GM19240 (cell line): ENCODE results near the gene CDKN1A.

ENCODE experiments used
- DNase-seq: peaks from one replicate; pipeline ENCODE4 v3.0.0; 2011; ENCODE audit warnings: low spot score; ENCODE audit not compliant: insufficient read length

CDKN1A gene

DNA sequence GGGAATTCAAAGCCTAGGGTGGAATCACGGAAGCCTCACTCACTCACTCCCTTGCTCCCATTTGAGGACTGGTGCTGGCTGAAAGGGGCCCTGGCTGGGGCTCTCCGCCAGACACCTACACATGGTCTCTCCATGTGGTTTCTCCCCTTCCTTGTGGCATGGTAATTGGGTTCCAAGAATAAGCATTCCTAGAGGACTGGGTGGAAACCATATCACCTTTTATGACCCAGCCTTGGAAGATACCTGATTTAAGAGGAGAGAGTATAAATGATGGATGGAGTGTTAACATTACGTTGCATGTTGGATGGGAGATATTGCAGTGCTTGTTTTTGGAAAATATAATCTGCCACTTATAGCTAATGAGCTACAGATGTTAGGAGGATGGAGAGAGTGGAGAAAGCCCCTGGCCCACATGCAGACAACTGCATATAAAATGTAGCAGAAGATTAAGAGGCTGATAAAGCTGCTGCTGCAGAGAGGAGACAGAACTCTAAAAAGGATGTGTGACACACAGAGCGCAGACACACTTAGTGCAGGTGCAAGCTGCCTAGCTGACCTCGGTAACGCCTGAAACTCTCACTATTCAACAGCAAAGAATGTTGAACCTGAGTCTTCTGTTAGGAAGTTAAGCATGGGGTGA lies 23.3 kb upstream of the CDKN1A start:
- no peak for DNase-seq

DNA sequence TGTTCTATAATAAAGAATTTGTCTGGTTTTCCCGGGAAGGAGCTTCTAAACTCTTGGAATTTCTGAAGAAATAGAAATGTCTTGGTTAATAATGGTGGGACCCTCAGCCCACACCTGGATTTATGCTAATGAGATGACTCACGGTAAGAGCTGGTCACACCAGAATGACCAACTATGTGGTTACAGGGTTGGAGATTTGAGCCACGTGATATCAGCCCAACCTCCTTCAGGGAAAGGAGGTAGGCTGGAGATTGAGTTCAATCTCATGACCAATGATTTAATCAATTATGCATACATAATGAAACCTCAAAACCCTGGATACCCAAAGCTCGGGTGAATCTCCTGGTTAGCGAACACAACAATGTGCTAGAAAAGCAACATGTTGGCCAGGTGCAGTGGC lies 22.1 kb upstream of the CDKN1A start:
- DNase-seq: no peak

DNA sequence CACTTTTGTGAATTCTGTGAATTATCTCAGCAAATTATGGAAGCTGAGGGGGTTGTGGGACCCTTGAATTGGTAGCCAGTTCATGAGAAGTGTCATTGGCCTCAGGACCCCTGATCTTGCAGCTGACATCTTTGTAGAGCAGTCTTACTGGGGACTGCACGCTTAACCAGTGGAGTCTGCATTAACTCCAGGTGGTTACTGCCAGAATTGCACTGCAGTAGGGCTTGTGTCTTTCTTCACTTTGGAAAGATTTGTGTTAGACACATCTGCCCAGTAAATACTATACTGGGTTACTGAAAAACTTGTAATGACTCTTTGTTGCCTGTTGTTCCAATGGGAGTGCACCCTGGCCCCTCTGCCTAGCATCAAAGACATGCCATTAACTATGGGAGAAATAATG lies 21.2 kb upstream of the CDKN1A start:
- no peak for DNase-seq

DNA sequence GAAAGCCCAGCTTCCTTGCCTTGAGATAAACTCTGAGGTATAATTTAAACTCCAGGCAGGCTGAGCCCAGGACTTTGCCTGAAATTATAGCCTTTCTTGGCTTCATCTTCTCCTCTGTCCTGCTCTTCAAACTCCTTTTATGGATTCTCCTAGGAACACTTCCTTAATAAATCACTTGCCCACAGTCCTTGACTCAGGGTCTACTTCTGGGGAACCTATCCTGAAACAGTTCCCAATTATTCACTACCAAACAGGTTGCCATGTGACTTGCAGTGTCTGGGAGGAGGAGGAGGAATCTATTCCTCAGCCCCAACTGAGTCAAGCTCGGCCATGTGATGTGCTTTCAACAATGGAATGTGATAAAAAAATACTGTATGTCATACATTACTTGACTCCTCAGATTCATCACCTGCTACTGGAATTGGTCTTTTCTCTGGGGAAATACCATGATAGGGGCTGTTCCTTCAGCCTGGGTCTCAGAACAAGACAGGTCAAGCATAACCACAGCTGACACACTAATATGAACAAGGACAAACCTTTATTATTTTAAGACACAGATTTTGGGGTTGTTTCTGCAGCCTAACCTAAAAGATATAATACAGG lies 20.5 kb upstream of the CDKN1A start:
- DNase-seq: no peak

DNA sequence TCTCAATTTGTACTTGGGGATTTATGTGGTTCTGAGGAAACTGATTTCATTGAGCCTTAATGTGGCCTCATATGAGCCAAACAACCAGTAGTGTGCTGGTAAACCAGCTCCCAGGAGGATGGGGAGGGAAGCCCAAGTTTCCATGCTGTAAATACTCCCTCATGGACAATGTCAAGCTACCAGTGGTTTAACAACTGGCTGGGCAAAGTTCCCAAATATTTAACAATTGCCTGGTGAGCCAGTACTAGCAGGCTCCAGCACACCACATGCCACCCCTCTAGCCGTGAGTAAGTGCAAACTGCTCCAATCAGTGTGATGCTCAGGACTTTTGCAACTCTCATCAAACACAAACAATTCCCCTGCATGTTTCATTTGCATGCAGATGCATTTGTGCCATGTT lies 19.2 kb upstream of the CDKN1A start:
- no peak for DNase-seq

DNA sequence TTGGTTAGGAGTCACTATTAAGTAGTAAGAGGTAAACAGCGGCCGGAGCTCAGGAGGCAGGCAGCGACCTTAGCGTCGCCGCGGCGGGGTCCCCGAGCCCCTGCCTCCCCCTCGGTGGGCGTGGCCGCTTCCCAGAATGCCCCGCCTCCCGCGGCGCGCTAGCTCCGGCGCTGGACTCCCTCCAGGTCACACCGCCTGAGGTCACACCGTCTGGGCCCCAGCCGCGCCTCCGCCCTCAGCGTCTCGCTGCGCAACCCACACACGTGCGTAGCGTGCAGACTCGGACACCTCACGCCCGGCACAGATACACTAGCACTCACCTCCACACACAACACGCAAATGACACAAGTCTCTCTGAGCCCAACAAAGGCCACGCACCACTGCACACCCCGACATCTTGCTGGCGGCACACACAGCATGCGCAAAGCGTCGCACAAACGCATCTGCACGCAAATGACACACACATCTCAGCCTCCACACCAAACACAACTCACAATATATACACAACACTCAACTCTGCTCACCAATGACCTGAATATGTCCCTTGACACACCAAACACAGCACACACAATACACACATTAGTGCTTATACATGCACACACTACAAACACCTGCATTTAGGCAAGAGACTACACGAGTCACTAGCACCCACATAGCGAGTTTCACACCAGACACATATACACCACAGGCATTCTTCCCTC lies 17.6 kb upstream of the CDKN1A start:
- no peak for DNase-seq

DNA sequence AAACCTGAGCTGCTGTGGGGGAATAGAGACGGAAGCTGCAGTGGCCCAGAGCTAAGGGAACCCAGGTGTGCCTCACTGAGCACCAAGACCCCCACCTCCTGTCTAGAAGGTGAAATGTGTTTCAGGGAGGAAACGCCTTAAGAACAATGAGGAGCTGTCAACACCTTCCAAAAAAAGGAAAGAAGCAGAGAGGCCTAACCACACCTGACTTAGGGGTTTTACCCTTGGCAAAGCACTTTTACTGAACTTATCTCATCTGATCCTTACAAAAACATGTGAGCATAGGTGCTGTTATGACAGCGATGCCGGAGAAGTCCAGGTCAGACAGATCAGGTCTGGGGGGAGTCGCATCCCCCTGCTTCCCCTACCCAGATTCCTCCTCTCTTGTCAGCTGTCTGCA lies 16.1 kb upstream of the CDKN1A start:
- DNase-seq: no peak

DNA sequence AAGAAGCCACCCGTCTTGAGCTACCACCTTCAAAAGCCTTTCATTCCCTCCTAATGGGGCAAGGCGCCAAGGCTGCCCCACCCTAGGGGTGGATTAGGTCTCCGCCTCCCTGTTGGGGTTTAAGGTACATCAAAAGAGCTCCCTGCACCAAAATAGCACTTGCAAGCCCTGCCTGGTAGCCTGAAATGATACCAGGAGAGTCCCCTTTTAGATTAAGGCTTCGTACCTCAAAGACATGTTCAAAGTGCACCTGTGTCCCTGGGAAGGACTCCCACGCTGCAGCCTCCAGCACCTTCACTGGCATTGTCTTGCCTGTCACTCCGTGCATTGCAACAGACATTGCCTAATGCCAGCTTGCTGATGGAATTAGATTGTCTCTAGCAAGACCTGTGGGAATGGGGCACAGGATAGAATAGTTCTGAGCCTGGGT lies 15.7 kb upstream of the CDKN1A start:
- no peak for DNase-seq

DNA sequence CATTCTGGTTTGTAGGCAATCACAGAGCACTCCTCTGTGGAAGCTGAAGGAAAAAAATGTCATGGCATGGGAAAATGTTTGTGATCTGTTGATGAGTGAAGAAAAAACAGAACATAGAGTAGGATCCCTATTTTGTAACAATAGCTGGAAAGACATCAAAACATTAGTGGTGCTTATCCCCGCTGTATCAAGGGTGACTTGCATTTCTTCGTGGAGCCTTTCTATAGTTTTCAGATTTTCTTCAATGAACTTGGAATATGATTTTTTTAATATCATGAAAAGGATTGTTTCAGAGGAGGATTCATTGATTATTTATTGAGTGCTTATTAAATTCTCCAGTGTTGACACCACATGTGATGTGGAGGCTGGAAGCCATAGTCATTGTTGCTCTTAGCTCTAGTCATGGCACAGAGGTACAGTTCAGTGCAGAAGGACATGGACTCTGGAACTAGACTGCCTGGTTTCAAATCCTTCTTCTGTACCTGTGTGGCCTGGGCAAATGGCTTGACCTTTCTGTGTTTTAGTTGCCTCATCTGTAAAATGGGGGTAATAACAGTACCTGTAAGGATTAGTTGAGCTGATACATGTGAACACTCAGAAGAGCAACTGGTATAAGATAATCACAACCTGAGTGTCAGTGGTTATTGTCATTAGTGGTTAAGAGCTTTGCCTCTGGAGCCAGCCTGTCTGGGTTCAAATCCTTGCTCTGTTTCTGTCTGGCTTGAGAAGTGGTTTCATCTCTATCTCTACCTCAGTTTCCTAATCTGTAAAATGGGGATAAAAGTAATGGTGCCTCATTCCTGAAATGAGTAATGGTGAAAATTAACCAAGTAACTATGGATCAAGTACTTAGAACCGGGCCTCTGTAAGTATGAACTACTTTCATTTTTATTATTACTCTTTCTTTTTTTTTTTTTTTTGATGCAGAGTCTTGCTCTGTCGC lies 14.7 kb upstream of the CDKN1A start:
- DNase-seq: no peak

DNA sequence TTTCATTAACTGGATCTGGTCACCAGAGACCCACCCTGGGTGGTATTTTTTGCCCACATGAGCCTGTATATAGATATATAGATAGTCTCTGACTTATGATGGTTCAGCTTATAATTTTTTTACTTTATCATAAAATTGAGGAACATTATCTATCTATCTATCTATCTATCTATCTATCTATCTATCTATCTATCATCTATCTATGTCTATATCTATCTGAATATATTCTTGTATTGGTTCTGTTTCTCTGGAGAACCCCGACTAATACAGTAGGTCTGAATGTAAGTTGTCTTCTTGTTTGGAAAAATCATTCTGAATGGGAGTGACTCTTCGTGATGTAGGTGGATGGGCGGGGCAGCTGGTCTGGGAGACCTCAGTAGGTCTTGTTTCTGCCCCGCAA lies 13.3 kb upstream of the CDKN1A start:
- DNase-seq: no peak

DNA sequence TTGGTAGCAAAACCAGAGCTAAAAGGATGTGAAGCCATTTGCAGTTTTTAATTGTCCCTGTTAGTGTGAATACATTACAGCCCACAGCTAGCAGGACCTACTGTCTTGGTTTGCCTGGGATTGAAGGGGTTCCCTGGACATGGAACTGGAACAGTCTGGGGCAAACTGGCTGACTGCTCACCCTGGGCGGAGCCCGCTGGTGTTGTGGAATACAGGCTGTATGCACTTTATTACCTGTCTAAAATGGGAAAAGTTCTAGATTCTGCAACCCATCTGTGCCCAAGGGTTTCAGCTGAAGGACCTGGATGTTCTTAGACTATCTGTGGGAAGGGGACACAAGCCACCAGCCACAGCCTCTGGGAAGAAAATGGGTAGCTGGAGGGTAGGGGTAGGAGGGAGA lies 12.2 kb upstream of the CDKN1A start:
- DNase-seq: no peak

DNA sequence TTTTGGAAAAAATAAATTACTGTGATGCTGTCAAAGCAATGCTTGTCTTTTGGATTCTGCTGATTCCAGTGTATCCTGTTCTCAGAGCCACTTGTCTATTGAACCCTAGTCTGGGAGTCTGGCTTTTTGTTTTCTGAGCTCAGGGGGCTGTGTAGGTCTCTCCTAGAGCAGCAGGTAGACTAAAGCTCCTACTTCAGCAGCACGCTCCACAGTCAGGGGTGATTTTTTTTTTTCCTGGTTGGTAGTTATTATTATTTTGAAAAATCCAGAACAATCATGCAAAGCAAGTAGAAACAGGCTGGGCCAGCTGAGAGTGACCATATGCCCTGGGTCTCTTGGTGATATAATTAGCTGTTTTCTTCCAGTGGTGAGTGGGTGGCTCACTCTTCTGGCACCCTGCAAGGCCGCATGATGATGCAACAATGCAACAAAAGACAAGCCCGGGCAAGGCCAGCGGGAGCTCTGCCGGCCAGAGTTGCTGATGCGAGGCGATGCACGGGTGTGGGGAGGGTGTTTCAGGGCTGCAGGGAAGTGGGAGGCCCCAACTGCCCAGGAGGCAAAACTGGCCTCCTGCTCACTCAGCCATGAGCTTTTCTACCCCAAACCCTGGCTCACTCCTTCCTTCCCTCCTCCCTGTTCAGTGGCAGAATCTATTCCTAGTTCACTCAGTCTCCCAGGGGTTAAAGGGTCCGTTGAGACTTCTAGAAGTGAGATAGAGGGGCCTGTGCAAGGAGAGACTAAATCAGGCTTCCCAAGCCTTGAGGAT lies 11.5 kb upstream of the CDKN1A start:
- peak; percentile 70 for DNase-seq

DNA sequence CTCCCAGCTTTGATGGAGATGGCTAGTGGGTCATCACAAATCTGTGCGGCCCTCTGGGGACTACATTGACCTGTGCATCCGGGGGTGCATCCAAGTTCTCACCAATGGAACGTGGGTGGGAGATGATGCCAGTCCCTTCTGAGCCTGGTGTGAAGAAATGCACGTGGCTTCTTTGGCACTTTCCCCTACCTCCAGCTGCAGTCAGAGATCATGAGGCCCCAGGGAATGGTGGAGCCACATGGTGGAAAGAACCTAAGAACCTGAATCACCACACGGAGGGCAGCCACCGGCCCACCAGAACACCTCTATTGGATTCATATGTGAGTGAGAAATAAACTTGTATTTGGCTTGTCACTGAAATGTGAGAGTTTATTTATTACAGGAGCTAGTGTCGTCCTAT lies 9.9 kb upstream of the CDKN1A start:
- no peak for DNase-seq

DNA sequence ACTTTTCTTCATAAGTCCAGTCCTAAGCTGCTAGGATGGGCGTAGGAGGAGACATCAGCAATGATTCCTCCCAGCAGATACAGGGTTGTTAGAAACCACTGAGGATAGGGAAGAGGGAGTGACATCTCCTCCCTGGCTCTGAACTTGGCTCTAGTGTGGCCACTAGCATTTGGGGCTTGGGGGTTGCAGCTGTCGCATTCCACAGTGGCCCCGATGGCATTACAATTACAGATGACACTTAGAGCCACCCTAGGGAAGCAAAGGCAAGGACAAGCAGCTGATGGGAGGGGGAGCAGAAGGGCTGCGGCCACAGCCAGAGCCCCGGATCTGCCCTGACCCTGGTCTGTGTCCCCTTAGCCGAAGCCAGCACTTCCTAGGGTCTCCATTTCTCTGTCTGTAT lies 9.5 kb upstream of the CDKN1A start:
- no peak for DNase-seq

DNA sequence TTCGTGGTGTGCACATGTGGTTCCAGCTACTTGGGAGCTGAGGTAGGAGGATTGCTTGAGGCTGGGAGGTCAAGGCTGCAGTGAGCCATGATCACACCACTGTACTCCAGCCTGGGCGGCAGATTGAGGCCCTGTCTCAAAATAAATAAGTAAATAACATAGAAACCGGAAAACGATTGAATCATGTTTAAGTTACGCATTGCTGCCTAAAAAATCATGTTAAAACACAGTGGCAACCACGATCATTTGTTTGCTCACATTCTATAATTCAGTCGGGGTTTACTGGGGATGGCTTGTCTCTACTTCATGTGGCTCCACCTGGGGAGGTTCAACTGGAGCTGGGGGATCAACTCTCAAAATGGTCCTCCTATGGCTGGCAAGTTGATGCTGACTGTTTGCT lies 8.2 kb upstream of the CDKN1A start:
- DNase-seq: no peak

DNA sequence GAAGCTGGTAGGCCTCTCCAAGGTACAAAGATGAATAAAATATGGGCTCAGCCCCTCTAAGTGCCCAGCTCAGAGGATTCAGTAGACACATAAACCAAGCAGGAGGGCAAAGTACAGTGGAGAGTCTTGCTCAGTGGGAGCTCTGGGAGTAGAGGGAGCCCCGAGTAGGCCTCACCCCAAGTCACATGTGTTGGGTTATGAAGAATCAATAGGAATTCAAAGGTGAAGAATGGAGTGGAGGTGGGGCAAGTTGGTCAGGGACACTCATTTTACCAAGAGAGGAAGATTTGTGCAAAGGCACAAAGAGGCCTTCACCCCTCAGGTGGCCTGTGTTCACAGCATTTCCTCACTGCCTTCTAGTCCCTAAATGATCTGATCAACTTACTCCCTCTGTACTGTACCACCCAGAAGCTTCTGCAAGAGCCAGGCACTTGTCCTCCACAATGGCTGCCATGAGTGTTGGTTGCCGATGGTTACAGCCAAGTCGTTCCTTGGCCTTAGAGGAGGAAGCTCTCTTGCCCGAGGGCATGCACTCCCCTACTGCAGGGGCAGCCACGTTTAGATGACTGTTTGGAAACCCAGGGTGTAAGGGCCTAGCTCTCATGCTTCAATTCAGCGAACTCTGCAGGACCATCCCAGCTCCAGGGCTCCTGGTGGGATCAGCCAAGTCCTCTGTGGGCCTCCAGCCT lies 6.7 kb upstream of the CDKN1A start:
- no peak for DNase-seq

DNA sequence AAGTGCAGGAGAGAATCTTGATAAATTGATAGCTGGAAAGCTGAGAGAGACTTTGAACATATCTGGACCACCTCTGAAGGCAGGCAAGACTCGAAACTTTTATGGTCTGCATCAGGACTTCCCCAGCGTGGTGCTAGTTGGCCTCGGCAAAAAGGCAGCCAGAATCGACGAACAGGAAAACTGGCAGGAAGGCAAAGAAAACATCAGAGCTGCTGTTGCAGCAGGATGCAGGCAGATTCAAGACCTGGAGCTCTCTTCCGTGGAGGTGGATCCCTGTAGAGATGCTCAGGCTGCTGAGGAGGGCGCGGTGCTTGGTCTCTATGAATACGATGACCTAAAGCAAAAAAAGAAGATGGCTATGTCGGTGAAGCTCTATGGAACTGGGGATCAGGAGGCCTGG lies 4.6 kb upstream of the CDKN1A start:
- DNase-seq: no peak

DNA sequence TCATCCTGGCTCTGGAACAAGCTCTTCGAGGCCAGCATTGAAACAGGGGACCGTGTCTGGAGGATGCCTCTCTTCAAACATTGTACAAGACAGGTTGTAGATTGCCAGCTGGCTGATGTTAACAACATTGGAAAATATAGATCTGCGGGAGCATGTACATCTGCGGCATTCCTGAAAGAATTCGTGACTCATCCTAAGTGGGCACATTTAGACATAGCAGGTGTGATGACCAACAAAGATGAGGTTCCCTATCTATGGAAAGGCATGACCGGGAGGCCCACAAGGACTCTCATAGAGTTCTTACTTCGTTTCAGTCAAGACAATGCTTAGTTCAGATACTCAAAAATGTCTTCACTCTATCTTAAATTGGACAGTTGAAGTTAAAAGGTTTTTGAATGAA lies 3.6 kb upstream of the CDKN1A start:
- no peak for DNase-seq

DNA sequence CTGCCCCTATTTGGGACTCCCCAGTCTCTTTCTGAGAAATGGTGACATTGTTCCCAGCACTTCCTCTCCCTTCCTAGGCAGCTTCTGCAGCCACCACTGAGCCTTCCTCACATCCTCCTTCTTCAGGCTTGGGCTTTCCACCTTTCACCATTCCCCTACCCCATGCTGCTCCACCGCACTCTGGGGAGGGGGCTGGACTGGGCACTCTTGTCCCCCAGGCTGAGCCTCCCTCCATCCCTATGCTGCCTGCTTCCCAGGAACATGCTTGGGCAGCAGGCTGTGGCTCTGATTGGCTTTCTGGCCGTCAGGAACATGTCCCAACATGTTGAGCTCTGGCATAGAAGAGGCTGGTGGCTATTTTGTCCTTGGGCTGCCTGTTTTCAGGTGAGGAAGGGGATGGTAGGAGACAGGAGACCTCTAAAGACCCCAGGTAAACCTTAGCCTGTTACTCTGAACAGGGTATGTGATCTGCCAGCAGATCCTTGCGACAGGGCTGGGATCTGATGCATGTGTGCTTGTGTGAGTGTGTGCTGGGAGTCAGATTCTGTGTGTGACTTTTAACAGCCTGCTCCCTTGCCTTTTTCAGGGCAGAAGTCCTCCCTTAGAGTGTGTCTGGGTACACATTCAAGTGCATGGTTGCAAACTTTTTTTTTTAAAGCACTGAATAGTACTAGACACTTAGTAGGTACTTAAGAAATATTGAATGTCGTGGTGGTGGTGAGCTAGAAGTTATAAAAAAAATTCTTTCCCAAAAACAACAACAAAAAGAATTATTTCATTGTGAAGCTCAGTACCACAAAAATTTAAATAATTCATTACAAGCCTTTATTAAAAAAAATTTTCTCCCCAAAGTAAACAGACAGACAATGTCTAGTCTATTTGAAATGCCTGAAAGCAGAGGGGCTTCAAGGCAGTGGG lies 2.1 kb upstream of the CDKN1A start:
- DNase-seq: no peak
